Activated CD8-positive, alpha-beta T cell treated with anti-CD3 and anti-CD28 coated beads for 36 hours (primary cell): ENCODE data around the gene USP53. TPM values are rescaled to one million over a fixed set of nuclear protein-coding genes. Genes with fewer than 3 reads are reported as not detected.

ENCODE experiments used
- ATAC-seq: fragments of 200-7000 bp; cut with Tn5 transposase; one replicate; pipeline ENCODE4 v1.10.0; 2021; ENCODE audit warnings: mild to moderate bottlenecking, moderate library complexity
- CTCF ChIA-PET: fragments of 350-600 bp; sonication (Branson Sonifier 250); formaldehyde crosslinking; loops from one replicate; lab custom pipeline; 2021; ENCODE audit warnings: antibody characterized with exemption; lab: Charles Lee
- POLR2A ChIA-PET: fragments of 350-600 bp; sonication (Branson Sonifier 250); formaldehyde crosslinking; loops from one replicate; lab custom pipeline; 2021; ENCODE audit warnings: antibody characterized with exemption; lab: Charles Lee
- DNase-seq: peaks from one replicate; pipeline ENCODE4 v3.0.0-alpha.2; 2020
- H3K27ac Mint-ChIP-seq: one replicate; pipeline ENCODE4 v1.8.0; 2021; ENCODE audit warnings: mild to moderate bottlenecking, mixed read lengths
- H3K27me3 Mint-ChIP-seq: one replicate; pipeline ENCODE4 v1.8.0; 2021; ENCODE audit warnings: mixed read lengths
- H3K36me3 Mint-ChIP-seq: one replicate; pipeline ENCODE4 v1.8.0; 2021; ENCODE audit warnings: low read depth, mixed read lengths
- H3K4me1 Mint-ChIP-seq: one replicate; pipeline ENCODE4 v1.8.0; 2021; ENCODE audit warnings: low read depth, mixed read lengths
- H3K4me3 Mint-ChIP-seq: one replicate; pipeline ENCODE4 v1.8.0; 2021; ENCODE audit warnings: mild to moderate bottlenecking, moderate library complexity, mixed read lengths
- H3K9me3 Mint-ChIP-seq: one replicate; pipeline ENCODE4 v1.8.0; 2021; ENCODE audit warnings: mixed read lengths
- CTCF ChIP-seq: fragments of 200-600 bp; IDR thresholded peaks from one replicate; pipeline ENCODE4 v1.8.0; 2022; ENCODE audit warnings: antibody characterized with exemption, mild to moderate bottlenecking
- intact Hi-C: fragments of 100-400 bp; cut with micrococcal nuclease; formaldehyde crosslinking; loops from one replicate; pipeline ENCODE4 v1.10.0; 2022
- total RNA-seq, 2 experiments: library from RNA; stranded (reverse); gene quantifications; one replicate each; pipeline ENCODE4 v1.2.3, GENCODE V29; 2021

The USP53 gene
- total RNA-seq, 2 experiments from 2014 or later: 14.4 to 15.8 TPM

GRCh38 chr4:119209077-119209476 lies 3.4 kb upstream of the USP53 start:
- H3K4me3 Mint-ChIP-seq: peak overlapping the region; percentile 7
- POLR2A ChIA-PET: interaction anchor here (0.8 to 1.4 kb wide), 3 partner anchors 21 to 91 kb away, joined by 3 to 5 read pairs (median 3); no protein-coding TSS in a partner anchor
- no peaks in the 10 kb centered on the region for H3K27me3 Mint-ChIP-seq

GRCh38 chr4:119209586-119209985 lies 2.9 kb upstream of the USP53 start:
- intact Hi-C loops: no loop called here
- H3K4me1 Mint-ChIP-seq: peaks cover 51% of the 10 kb centered on the region
- H3K36me3 Mint-ChIP-seq: peaks cover 2% of the 10 kb centered on the region
- peak overlapping the region; percentile 5 for H3K4me3 Mint-ChIP-seq
- POLR2A ChIA-PET: interaction anchor here (0.7 to 1.4 kb wide), 4 partner anchors 20 to 90 kb away, joined by 3 to 5 read pairs (median 3); no protein-coding TSS in a partner anchor
- no peaks in the 10 kb centered on the region for H3K27me3 Mint-ChIP-seq
- no peak for ATAC-seq
- H3K9me3 Mint-ChIP-seq: no peaks in the 10 kb centered on the region
- CTCF ChIA-PET: interaction anchor here (0.7 to 1.0 kb wide), 2 partner anchors 167 to 358 kb away, joined by 3 read pairs; no protein-coding TSS in a partner anchor
- TF ChIP-seq CTCF: no peak
- H3K27ac Mint-ChIP-seq: peak overlapping the region; percentile 97
- DNase-seq: no peak

More at GRCh38 chr4:119209077-119209476, 3.4 kb upstream of the USP53 start:
- intact Hi-C loops: no loop called here
- peaks cover 2% of the 10 kb centered on the region for H3K36me3 Mint-ChIP-seq
- CTCF ChIA-PET: interaction anchor here (0.7 to 1.0 kb wide), 2 partner anchors 166 to 359 kb away, joined by 3 read pairs; no protein-coding TSS in a partner anchor
- H3K27ac Mint-ChIP-seq: peak overlapping the region; percentile 97
- DNase-seq: peak; percentile 79
- H3K4me1 Mint-ChIP-seq: peaks cover 50% of the 10 kb centered on the region
- TF ChIP-seq CTCF: no peak
- peak; percentile 35 for ATAC-seq
- H3K9me3 Mint-ChIP-seq: no peaks in the 10 kb centered on the region

DNA sequence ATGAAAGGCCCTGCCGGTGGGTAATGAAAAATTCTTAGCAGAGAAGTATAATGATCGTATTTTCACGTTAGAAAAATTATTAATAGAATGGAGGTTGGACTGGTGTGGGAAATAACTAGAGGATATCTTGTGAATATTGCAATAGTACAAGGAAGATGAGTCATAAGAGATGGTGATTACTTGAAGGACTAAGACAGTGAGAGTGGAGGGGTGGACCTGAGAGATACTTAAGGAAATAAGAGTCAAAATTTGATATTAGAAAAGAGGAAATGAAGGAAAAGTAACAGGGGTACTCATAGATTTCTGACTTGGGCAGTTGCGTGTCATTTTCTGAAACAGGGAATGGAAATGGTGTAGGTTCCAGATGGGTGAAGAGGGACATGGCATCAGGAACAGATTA lies 1.7 kb upstream of the USP53 start:
- intact Hi-C loops: loop anchor here (5.0 kb wide), 1 partner anchor 77 kb away; no protein-coding TSS in a partner anchor
- ChIA-PET CTCF (no interaction called here), POLR2A (no interaction called here)
- no peaks in the 10 kb centered on the region for H3K27me3 Mint-ChIP-seq
- peaks cover 2% of the 10 kb centered on the region for H3K36me3 Mint-ChIP-seq
- ATAC-seq: no peak
- DNase-seq: no peak
- peak overlapping the region; percentile 83 for H3K4me3 Mint-ChIP-seq
- H3K27ac Mint-ChIP-seq: peak overlapping the region; percentile 87
- H3K9me3 Mint-ChIP-seq: no peaks in the 10 kb centered on the region
- H3K4me1 Mint-ChIP-seq: peaks cover 55% of the 10 kb centered on the region
- no peak for TF ChIP-seq CTCF

DNA sequence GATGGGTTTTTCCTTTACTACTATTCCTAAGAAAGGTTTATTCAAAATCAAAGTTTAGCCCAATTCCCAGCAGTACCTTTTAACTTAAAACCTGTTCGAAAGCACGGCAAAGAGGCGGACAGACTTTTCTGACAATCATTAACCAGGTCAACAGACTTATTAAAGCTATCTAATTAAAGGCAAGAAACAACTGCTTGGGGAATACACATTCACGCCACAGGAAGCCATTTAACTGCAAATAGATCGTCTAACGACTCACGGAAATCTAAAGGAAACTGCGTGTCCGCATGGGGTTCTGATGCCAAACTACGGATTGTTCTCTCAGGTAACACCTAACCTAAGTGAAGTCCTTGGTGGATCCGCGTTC lies 663 bp upstream of the USP53 start:
- peaks cover 2% of the 10 kb centered on the region for H3K36me3 Mint-ChIP-seq
- H3K9me3 Mint-ChIP-seq: no peaks in the 10 kb centered on the region
- ChIA-PET CTCF (interaction anchor here (0.8 to 4.7 kb wide), 6 partner anchors 20 to 230 kb away, joined by 4 to 35 read pairs (median 8); no protein-coding TSS in a partner anchor), POLR2A (interaction anchor here (0.5 to 3.5 kb wide), 8 partner anchors 12 to 242 kb away, joined by 3 to 22 read pairs (median 6); a partner anchor contains a TSS)
- ATAC-seq: peak; percentile 10
- no peak for DNase-seq
- H3K4me3 Mint-ChIP-seq: peak overlapping the region; percentile 83
- peaks cover 49% of the 10 kb centered on the region for H3K4me1 Mint-ChIP-seq
- TF ChIP-seq CTCF: peak; percentile 9
- H3K27ac Mint-ChIP-seq: peak overlapping the region; percentile 87
- H3K27me3 Mint-ChIP-seq: no peaks in the 10 kb centered on the region
- intact Hi-C loops: loop anchor here (5.0 kb wide), 1 partner anchor 75 kb away; no protein-coding TSS in a partner anchor

DNA sequence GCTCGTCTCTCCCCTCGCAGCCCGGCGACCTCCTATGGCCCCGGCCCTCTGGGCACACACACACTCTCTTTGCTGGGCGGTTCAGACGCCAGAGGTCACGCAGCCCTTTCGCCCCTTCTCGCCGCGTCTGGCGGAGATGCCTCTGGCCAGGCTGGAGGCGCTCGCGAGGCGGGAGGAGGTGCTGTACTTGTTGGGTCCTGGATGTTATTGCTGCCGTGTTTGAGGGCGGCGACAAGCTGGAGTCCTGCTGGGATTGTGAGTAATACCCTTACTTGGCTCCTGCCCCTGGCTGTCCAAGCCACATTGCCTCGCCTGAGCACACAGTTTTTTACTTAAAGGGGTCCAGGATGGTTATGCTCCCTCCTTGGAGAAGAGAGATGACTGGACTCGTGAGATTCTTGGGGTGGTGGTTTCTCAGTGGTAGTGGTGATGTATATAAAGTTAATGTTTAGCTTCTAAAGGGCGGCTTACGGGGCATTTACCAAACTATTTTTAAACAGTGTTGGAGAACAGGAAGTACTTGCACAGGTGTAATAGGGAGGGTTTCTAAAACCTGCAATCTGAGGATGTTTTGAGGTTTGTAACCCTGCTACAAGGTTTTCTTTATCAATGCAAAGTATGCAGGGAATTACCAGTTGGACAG lies 572 bp downstream of the USP53 start:
- H3K4me3 Mint-ChIP-seq: peak overlapping the region; percentile 83
- peak overlapping the region; percentile 87 for H3K27ac Mint-ChIP-seq
- intact Hi-C loops: loop anchor here (5.0 kb wide), 1 partner anchor 74 kb away; no protein-coding TSS in a partner anchor

More for the DNA sequence above, 572 bp downstream of the USP53 start:
- TF ChIP-seq CTCF: no peak
- peak; percentile 33 for ATAC-seq
- H3K36me3 Mint-ChIP-seq: peaks cover 13% of the 10 kb centered on the region
- no peaks in the 10 kb centered on the region for H3K27me3 Mint-ChIP-seq
- ChIA-PET CTCF (interaction anchor here (0.8 to 4.7 kb wide), 13 partner anchors 12 to 232 kb away, joined by 3 to 35 read pairs (median 4); a partner anchor contains a TSS), POLR2A (interaction anchor here (0.6 to 3.5 kb wide), 11 partner anchors 9 to 93 kb away, joined by 3 to 22 read pairs (median 7); a partner anchor contains a TSS)
- H3K4me1 Mint-ChIP-seq: peaks cover 56% of the 10 kb centered on the region
- H3K9me3 Mint-ChIP-seq: no peaks in the 10 kb centered on the region
- peak; percentile 79 for DNase-seq
